Activated T-helper 1 cell treated with anti-CD3 and anti-CD28 coated beads, Interleukin-12 subunit alpha, Interleukin-12 subunit beta, Interleukin-2, Interleukin-4 antibody, amounts not matched to agents 30 ng/mL and 10 ng/mL and 1 ng/mL, durations not matched to agents 14 hours and 24 hours and 36 hours (primary cell): ENCODE results near the gene ARMH1. TPM values are rescaled to one million over a fixed set of nuclear protein-coding genes. Genes with fewer than 3 reads are reported as not detected.

Experiments
- DNase-seq: peaks from one replicate; pipeline ENCODE4 v3.0.0; 2021; ENCODE audit warnings: low spot score
- H3K27ac Mint-ChIP-seq: one replicate; pipeline ENCODE4 v1.8.0; 2021; ENCODE audit warnings: mild to moderate bottlenecking, mixed read lengths
- H3K27me3 Mint-ChIP-seq: one replicate; pipeline ENCODE4 v1.8.0; 2022; ENCODE audit warnings: mild to moderate bottlenecking, moderate library complexity, mixed read lengths; ENCODE audit not compliant: insufficient read depth
- H3K36me3 Mint-ChIP-seq: one replicate; pipeline ENCODE4 v1.8.0; 2021; ENCODE audit warnings: low read depth, mixed read lengths
- H3K4me1 Mint-ChIP-seq: one replicate; pipeline ENCODE4 v1.8.0; 2021; ENCODE audit warnings: low read depth, mixed read lengths
- H3K4me3 Mint-ChIP-seq: one replicate; pipeline ENCODE4 v1.8.0; 2021; ENCODE audit warnings: mild to moderate bottlenecking, moderate library complexity, mixed read lengths
- H3K9me3 Mint-ChIP-seq: one replicate; pipeline ENCODE4 v1.8.0; 2021; ENCODE audit warnings: mixed read lengths
- intact Hi-C: fragments of 100-400 bp; cut with micrococcal nuclease; formaldehyde crosslinking; loops from one replicate; pipeline ENCODE4 v1.15.1; 2024
- total RNA-seq: library from RNA; stranded (reverse); gene quantifications from 2 replicates; pipeline ENCODE4 v1.2.3, GENCODE V29; 2022

The ARMH1 gene
- total RNA-seq, 1 donor from 2014 or later = 99.8 TPM

DNA sequence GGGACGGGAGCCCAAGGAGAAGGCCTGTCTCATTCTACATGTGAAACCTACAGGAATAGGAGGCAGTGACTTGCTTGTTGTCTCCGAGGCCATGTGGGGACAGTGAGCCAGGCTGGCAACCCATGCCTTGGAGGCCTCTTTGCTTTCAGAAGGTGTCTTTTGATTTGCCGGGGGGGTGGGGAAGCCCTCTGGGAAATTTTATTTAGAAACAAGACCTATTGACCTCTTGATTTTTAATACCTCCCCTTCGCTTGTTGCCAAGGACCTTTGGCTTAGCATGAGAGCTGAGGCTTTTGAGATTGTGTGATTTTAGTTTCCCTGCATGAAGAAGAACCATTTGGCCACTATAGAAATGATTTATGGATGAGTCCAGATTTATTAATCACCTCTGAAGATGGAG is 4.1 kb downstream of the ARMH1 start:
- Mint-ChIP-seq H3K4me3 (no peak overlapping the region), H3K36me3 (no peaks in the 10 kb centered on the region), H3K27ac (no peak overlapping the region), H3K27me3 (no peaks in the 10 kb centered on the region), H3K9me3 (no peaks in the 10 kb centered on the region), H3K4me1 (peaks cover 10% of the 10 kb centered on the region)
- DNase-seq = no peak
- intact Hi-C loops = no loop called here

- H3K36me3 Mint-ChIP-seq = no peaks in the 10 kb centered on the region
- no peaks in the 10 kb centered on the region for H3K27me3 Mint-ChIP-seq
- H3K4me1 Mint-ChIP-seq = peaks cover 10% of the 10 kb centered on the region
- H3K9me3 Mint-ChIP-seq = no peaks in the 10 kb centered on the region
- no peak overlapping the region for H3K4me3 Mint-ChIP-seq
- no peak overlapping the region for H3K27ac Mint-ChIP-seq
- no peak for DNase-seq
- intact Hi-C loops = no loop called here
Observed at GRCh38 chr1:44679468-44679867, 5.0 kb downstream of the ARMH1 start.

DNA sequence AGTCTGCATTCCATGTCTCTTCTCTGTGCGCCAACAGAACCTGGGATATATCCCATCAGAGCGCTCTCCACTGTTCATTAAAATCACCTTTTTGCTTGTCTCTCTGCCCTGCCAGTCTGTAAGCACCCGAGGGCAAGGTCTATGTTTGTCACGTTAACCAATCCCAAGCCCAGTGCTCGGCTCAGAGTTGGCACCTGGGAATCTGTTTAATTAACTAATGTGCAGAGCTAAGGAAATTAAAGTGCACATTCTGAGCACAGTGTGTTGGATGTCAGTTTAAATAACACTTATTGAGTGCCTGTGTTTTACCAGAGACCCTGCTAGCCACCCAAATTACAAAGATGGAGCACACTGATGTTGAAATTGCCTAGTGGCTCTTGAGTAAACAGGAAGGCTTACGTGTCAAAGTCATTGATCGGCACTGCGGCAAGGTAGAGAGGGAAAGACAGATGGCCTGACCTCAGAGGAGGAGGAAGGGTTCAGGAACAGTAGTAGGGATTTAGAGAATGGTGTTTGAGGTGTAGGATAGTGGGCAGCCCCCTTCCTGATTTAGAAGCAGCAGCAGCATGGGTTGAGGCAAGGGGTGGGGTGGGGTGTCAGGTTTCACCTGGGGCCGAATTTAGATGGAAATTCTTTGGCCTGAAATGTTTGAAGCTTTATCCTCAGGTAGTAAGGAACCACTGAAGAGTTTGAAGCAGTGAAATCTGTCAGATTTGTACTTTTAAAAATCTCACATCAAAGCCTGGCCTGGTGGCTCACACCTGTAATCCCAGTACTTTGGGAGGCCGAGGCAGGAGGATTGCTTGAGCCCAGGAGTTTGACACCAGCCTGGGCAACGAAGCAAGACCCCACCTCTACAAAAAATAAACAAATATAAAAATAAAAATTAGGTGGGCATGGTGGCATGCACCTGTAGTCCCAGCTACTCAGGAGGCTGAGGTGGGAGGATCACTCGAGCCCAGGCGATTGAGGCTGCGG is 7.7 kb downstream of the ARMH1 start:
- no peaks in the 10 kb centered on the region for H3K27me3 Mint-ChIP-seq
- intact Hi-C loops = no loop called here
- no peak overlapping the region for H3K4me3 Mint-ChIP-seq
- H3K36me3 Mint-ChIP-seq = no peaks in the 10 kb centered on the region
- H3K27ac Mint-ChIP-seq = no peak overlapping the region
- no peak for DNase-seq
- peaks cover 9% of the 10 kb centered on the region for H3K4me1 Mint-ChIP-seq
- no peaks in the 10 kb centered on the region for H3K9me3 Mint-ChIP-seq

- Mint-ChIP-seq H3K36me3 (no peaks in the 10 kb centered on the region), H3K9me3 (no peaks in the 10 kb centered on the region), H3K27ac (no peak overlapping the region), H3K27me3 (no peaks in the 10 kb centered on the region), H3K4me1 (peaks cover 9% of the 10 kb centered on the region), H3K4me3 (no peak overlapping the region)
- intact Hi-C loops = no loop called here
- DNase-seq = no peak
Observed at GRCh38 chr1:44682883-44683265, 8.4 kb downstream of the ARMH1 start.

GRCh38 chr1:44684525-44684924 is 10.0 kb downstream of the ARMH1 start:
- Mint-ChIP-seq H3K9me3 (no peaks in the 10 kb centered on the region), H3K27me3 (no peaks in the 10 kb centered on the region), H3K4me3 (no peak overlapping the region), H3K36me3 (no peaks in the 10 kb centered on the region), H3K4me1 (peaks cover 9% of the 10 kb centered on the region), H3K27ac (no peak overlapping the region)
- no peak for DNase-seq
- intact Hi-C loops = no loop called here

GRCh38 chr1:44685218-44685617 is 10.7 kb downstream of the ARMH1 start:
- H3K27ac Mint-ChIP-seq = no peak overlapping the region
- H3K27me3 Mint-ChIP-seq = no peaks in the 10 kb centered on the region
- H3K4me1 Mint-ChIP-seq = peaks cover 9% of the 10 kb centered on the region
- H3K4me3 Mint-ChIP-seq = no peak overlapping the region
- H3K36me3 Mint-ChIP-seq = no peaks in the 10 kb centered on the region
- H3K9me3 Mint-ChIP-seq = no peaks in the 10 kb centered on the region
- intact Hi-C loops = no loop called here
- DNase-seq = no peak

DNA sequence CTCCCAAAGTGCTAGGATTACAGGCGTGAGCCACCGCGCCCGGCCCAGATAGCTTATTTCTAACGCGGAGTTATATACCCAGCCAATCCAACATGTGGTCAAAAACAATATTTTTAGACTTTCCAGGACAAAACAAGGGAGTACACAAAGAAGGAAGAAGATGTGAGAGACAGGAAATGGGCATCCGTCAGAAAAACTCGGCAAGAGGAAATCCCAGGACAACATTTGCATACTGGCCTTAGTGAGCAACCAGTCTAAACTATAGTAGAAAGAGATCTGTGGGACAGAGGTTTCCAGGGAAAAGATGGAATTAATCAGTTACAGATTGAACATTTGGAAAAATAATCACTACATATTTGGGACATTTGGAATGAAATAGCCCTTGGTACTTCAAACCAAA is 11.4 kb downstream of the ARMH1 start:
- Mint-ChIP-seq H3K4me3 (no peak overlapping the region), H3K9me3 (no peaks in the 10 kb centered on the region), H3K36me3 (no peaks in the 10 kb centered on the region), H3K4me1 (peaks cover 9% of the 10 kb centered on the region), H3K27ac (no peak overlapping the region), H3K27me3 (no peaks in the 10 kb centered on the region)
- DNase-seq = no peak
- intact Hi-C loops = no loop called here

GRCh38 chr1:44688760-44689446 is 14.4 kb downstream of the ARMH1 start:
- intact Hi-C loops = no loop called here
- Mint-ChIP-seq H3K4me3 (no peak overlapping the region), H3K36me3 (peaks cover 2% of the 10 kb centered on the region), H3K9me3 (no peaks in the 10 kb centered on the region), H3K27me3 (no peaks in the 10 kb centered on the region), H3K4me1 (peaks cover 21% of the 10 kb centered on the region), H3K27ac (no peak overlapping the region)
- DNase-seq = no peak

- H3K4me3 Mint-ChIP-seq = no peak overlapping the region
- H3K27me3 Mint-ChIP-seq = no peaks in the 10 kb centered on the region
- peaks cover 2% of the 10 kb centered on the region for H3K36me3 Mint-ChIP-seq
- H3K27ac Mint-ChIP-seq = no peak overlapping the region
- H3K9me3 Mint-ChIP-seq = no peaks in the 10 kb centered on the region
- intact Hi-C loops = no loop called here
- no peak for DNase-seq
- H3K4me1 Mint-ChIP-seq = peaks cover 19% of the 10 kb centered on the region
Observed at GRCh38 chr1:44689447-44689765, 14.9 kb downstream of the ARMH1 start.

- DNase-seq = no peak
Observed at GRCh38 chr1:44693159-44693558, 18.6 kb downstream of the ARMH1 start.

DNA sequence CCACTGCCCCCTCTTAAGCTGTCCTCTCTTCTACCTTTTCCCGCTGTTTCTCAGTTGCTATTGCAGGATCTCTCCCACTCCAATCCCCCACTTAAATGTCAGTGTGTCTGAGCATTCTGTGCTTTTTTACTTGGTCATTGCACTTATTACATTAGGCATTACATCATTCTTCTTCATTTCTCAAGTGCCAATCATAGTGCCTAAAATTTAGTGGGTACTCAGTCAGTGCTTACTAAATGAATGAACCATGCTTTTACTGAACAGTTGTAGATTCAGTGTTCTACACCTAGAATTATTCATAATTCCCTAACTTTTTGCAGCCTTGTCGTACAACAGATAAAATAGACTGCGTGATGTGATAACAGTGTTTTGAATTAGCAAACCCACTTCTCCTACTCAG is 19.4 kb downstream of the ARMH1 start:
- Mint-ChIP-seq H3K36me3 (peaks cover 2% of the 10 kb centered on the region), H3K4me3 (no peak overlapping the region), H3K4me1 (peaks cover 26% of the 10 kb centered on the region), H3K9me3 (no peaks in the 10 kb centered on the region), H3K27me3 (no peaks in the 10 kb centered on the region), H3K27ac (peak overlapping the region; percentile 26)
- no peak for DNase-seq
- intact Hi-C loops = no loop called here

More at GRCh38 chr1:44693159-44693558, 18.6 kb downstream of the ARMH1 start:
- intact Hi-C loops = no loop called here
- H3K9me3 Mint-ChIP-seq = no peaks in the 10 kb centered on the region
- peaks cover 26% of the 10 kb centered on the region for H3K4me1 Mint-ChIP-seq
- no peak overlapping the region for H3K4me3 Mint-ChIP-seq
- H3K36me3 Mint-ChIP-seq = peaks cover 2% of the 10 kb centered on the region
- no peaks in the 10 kb centered on the region for H3K27me3 Mint-ChIP-seq
- no peak overlapping the region for H3K27ac Mint-ChIP-seq

- DNase-seq = no peak
- H3K4me1 Mint-ChIP-seq = peaks cover 26% of the 10 kb centered on the region
- intact Hi-C loops = no loop called here
- H3K9me3 Mint-ChIP-seq = no peaks in the 10 kb centered on the region
- H3K36me3 Mint-ChIP-seq = peaks cover 2% of the 10 kb centered on the region
- no peaks in the 10 kb centered on the region for H3K27me3 Mint-ChIP-seq
- H3K27ac Mint-ChIP-seq = no peak overlapping the region
- no peak overlapping the region for H3K4me3 Mint-ChIP-seq
Observed at GRCh38 chr1:44694863-44695478, 20.5 kb downstream of the ARMH1 start.

DNA sequence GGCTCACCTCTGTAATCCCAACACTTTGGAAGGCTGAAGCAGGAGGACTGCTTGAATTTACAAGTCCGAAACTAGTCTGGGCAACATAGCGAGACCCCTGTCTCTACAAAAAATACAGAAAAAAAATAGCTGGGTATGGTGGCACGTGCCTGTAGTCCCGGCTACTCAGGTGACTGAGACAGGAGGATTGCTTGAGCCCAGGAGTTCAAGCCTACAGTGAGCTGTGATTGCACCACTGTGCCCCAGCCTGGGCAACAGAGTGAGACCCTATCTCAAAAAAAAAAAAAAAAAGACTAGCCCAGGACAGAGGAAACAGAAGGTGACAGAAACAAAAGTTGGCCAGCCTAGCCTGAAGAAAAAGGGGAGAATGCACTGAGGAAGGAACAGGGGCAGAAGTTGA is 21.2 kb downstream of the ARMH1 start:
- intact Hi-C loops = no loop called here
- Mint-ChIP-seq H3K27me3 (no peaks in the 10 kb centered on the region), H3K4me3 (no peak overlapping the region), H3K9me3 (no peaks in the 10 kb centered on the region), H3K4me1 (peaks cover 26% of the 10 kb centered on the region), H3K36me3 (peaks cover 2% of the 10 kb centered on the region), H3K27ac (no peak overlapping the region)
- DNase-seq = no peak
